ENCODE data around the gene OSBPL2. TPM values are rescaled to one million over a fixed set of nuclear protein-coding genes. Genes with fewer than 3 reads are reported as not detected.

The OSBPL2 gene
- total and polyA plus RNA-seq, 7 donors, result 9.6 to 30.9 (median 22.8) TPM

DNA sequence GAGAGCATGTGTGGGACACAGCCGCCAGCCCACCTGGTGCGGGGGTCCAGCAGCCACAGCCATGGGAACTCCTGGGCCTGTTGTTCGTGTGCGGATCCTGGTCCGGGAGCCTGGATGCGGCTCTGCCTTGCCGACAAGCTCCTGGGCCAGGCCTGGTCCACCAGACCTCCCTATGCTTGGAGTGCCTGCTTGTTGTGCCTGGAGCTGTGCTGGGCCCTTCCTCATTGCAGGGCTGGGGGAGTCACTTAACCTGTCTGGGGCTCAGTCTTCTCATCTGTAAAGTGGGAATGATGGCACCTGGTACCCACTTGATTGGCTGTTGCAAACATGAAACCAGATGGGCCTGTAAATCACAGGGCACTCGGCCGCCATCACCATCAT, 2.6 kb upstream of the OSBPL2 start:
- DNase-seq, result no peak
- H3K27me3 ChIP-seq (ENCODE audit: insufficient read depth in 3 of 3, low read length in 2 of 3), result no peaks in the 10 kb centered on the region
- no peaks in the 10 kb centered on the region for H3K9me3 ChIP-seq
- peak overlapping the region; percentile 62 for H3K27ac ChIP-seq
- WGBS, 3 donors, result 84 to 94% (median 90%) methylated on average over 9 of the region's 9 CpGs
- H3K4me1 ChIP-seq, result peaks cover 38% of the 10 kb centered on the region
- H3K4me3 ChIP-seq, result no peak overlapping the region
- H3K36me3 ChIP-seq (ENCODE audit: insufficient read depth in 1 of 2, low read depth in 1 of 2), result peaks cover 0 to 7% of the 10 kb centered on the region in 2 donors
- TF ChIP-seq, protein P1, sequence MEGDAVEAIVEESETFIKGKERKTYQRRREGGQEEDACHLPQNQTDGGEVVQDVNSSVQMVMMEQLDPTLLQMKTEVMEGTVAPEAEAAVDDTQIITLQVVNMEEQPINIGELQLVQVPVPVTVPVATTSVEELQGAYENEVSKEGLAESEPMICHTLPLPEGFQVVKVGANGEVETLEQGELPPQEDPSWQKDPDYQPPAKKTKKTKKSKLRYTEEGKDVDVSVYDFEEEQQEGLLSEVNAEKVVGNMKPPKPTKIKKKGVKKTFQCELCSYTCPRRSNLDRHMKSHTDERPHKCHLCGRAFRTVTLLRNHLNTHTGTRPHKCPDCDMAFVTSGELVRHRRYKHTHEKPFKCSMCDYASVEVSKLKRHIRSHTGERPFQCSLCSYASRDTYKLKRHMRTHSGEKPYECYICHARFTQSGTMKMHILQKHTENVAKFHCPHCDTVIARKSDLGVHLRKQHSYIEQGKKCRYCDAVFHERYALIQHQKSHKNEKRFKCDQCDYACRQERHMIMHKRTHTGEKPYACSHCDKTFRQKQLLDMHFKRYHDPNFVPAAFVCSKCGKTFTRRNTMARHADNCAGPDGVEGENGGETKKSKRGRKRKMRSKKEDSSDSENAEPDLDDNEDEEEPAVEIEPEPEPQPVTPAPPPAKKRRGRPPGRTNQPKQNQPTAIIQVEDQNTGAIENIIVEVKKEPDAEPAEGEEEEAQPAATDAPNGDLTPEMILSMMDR (IDR thresholded peaks at IDR 0.05), result no peak
- intact Hi-C loops (cut with DNase I), result no loop called here
- ATAC-seq, result no peak

DNA sequence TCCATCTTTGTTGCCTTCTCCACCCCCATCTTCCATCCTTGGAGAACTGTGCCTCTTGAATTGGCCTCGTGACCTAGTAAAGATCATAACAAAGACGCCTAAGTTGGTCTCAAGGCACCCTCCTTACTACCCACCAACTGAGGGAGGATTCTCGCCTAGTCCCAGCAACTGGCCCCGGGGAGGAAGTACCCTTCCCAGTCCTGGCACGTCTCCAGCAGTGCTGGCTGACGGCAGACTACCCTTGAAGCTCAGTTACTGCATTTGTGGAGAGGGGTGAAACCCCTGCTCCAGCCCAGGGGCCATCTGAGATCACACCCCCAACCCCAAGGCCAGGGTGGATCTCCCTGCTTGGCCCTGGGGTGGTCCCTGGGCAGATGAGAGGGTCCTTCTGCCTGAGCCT, 2.1 kb upstream of the OSBPL2 start:
- Histone ChIP-seq H3K27me3 (ENCODE audit: insufficient read depth in 3 of 3, low read length in 2 of 3) (no peaks in the 10 kb centered on the region), H3K4me1 (peaks cover 43% of the 10 kb centered on the region), H3K36me3 (ENCODE audit: insufficient read depth in 1 of 2, low read depth in 1 of 2) (peaks cover 0 to 11% of the 10 kb centered on the region in 2 donors), H3K4me3 (no peak overlapping the region), H3K9me3 (no peaks in the 10 kb centered on the region), H3K27ac (peak overlapping the region; percentile 75)
- 64 to 68% (median 65%) methylated on average over 6 of the region's 6 CpGs for WGBS, 3 donors
- ATAC-seq (no peak), DNase-seq (no peak)
- intact Hi-C loops (cut with DNase I), result no loop called here
- TF ChIP-seq, protein P1 (IDR thresholded peaks at IDR 0.05), result no peak

DNA sequence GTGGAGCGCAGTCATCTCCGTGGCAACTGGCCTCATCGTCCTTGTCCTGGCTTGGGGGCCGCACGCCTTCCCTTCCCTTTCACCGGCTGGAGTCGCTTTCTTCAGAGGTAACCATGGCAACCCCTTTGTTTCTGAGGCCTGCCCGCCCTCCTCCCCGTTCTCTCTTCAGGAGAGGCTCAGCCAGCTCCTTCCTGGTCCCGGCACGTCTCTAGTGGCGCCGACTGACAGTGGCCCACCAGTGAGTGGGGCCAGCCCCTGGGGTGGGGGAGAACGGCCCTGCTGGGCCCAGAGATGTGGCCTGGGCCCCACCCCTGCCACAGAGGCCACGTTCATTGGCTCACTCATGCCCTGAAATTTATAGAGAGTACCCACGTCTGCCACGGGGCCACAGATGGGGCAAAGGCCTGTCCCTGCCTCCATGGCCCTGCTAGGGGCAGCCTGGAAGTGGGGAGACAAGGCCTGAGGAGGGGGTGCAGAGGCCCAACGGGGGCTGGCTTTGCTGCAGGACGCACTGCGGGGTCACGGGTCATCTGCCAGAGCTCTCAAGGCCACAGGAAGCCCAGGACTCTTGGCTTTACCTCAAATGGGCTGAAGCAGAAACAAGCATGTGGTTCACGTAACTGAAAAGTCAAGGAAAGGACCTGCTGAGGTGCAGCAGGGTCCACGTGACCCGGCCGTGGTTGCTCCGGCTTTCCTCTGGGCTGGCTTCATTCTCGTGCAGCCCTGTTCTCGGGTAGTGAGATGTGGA, 1.4 kb upstream of the OSBPL2 start:
- intact Hi-C loops (cut with DNase I), result no loop called here
- peak overlapping the region; percentile 75 for H3K27ac ChIP-seq
- no peaks in the 10 kb centered on the region for H3K9me3 ChIP-seq
- ATAC-seq, result no peak
- no peak overlapping the region for H3K4me3 ChIP-seq
- peaks cover 50% of the 10 kb centered on the region for H3K4me1 ChIP-seq
- H3K27me3 ChIP-seq (ENCODE audit: insufficient read depth in 3 of 3, low read length in 2 of 3), result no peaks in the 10 kb centered on the region
- DNase-seq, result no peak
- TF ChIP-seq, protein P1 (IDR thresholded peaks at IDR 0.05), result no peak
- H3K36me3 ChIP-seq (ENCODE audit: insufficient read depth in 1 of 2, low read depth in 1 of 2), result peaks cover 0 to 11% of the 10 kb centered on the region in 2 donors
- 60 to 70% (median 68%) methylated on average over 28 of the region's 28 CpGs for WGBS, 3 donors

DNA sequence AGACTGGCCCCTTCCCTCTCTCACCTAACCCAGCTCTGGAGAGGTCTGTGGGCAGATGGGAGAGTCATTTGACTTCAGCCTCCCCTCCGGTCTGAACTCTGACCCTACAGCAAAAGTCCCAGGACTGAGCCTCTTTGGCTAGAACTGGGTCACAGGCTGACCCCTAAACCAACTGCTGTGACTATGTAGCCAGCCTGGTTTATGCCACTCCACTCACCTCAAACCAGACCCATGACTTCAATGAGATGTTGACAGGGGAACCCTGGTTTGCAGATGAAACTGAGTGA, 864 bp upstream of the OSBPL2 start:
- TF ChIP-seq, protein P1 (IDR thresholded peaks at IDR 0.05), result no peak
- 53 to 67% (median 55%) methylated on average over 1 of the region's 1 CpG for WGBS, 3 donors
- H3K27ac ChIP-seq, result peak overlapping the region; percentile 75
- peak overlapping the region; percentile 62 for H3K4me3 ChIP-seq
- H3K36me3 ChIP-seq (ENCODE audit: insufficient read depth in 1 of 2, low read depth in 1 of 2), result peaks cover 0 to 16% of the 10 kb centered on the region in 2 donors
- peaks cover 55% of the 10 kb centered on the region for H3K4me1 ChIP-seq
- intact Hi-C loops (cut with DNase I), result no loop called here
- no peaks in the 10 kb centered on the region for H3K27me3 ChIP-seq (ENCODE audit: insufficient read depth in 3 of 3, low read length in 2 of 3)
- DNase-seq (no peak), ATAC-seq (no peak)
- no peaks in the 10 kb centered on the region for H3K9me3 ChIP-seq

All from psoas muscle (tissue), 8 donors.